ENCODE results near the gene SPTLC2. TPM values are rescaled to one million over a fixed set of nuclear protein-coding genes. Genes with fewer than 3 reads are reported as not detected.

SPTLC2 gene
- total and polyA plus RNA-seq, 5 donors = 4.8 to 15.8 (median 11.8) TPM

DNA sequence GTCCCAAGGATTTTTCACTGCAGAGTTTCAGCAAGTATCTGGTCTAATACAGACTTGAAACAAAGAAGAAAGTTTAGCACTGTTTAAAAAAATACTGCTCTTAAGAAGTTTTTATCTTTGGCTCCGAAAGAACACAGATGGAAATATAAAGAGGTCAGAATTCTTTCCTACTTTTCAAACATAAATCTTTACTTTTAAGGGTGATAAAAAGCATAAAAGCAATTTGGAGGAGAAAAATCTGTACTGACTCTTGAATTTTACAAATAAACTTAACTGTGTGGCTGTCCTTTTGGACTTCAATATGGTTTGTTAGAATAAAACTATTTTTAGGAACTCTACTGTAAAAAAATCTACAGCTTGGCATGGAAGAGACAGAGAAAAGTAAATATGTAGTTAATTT lies 90.2 kb downstream of the SPTLC2 start:
- intact Hi-C loops (cut with DNase I) = no loop called here
- Histone ChIP-seq H3K9me3 (ENCODE audit: control insufficient read depth, low read length) (no peaks in the 10 kb centered on the region), H3K27me3 (ENCODE audit: control insufficient read depth, insufficient read depth) (no peaks in the 10 kb centered on the region), H3K4me3 (ENCODE audit: low read length) (no peak overlapping the region), H3K27ac (ENCODE audit: low read length) (no peak overlapping the region), H3K4me1 (ENCODE audit: control insufficient read depth, insufficient read depth, low read length) (no peaks in the 10 kb centered on the region)
- DNase-seq (no peak), ATAC-seq (no peak)
- WGBS = 55% methylated on average over 1 of the region's 1 CpG

DNA sequence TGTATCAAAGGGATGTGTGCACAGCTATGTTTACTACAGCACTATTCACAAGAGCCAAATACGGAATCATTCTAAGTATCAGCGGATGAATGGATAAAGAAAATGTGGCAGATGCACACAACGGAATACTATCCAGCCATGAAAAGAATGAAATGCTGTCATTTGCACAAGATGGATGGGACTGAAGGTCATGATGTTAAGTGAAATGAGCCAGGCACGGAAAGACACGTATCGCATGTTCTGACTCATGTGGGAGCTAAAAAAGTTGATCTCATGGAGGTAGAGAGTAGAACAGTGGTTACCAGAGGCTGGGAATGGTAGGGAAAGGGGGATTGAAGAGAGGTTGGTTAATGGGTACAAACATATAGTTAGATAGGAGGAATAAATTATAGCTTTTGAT lies 91.9 kb downstream of the SPTLC2 start:
- no peak for ATAC-seq
- H3K9me3 ChIP-seq (ENCODE audit: control insufficient read depth, low read length) = no peaks in the 10 kb centered on the region
- no peaks in the 10 kb centered on the region for H3K4me1 ChIP-seq (ENCODE audit: control insufficient read depth, insufficient read depth, low read length)
- no peak overlapping the region for H3K4me3 ChIP-seq (ENCODE audit: low read length)
- WGBS = 97% methylated on average over 6 of the region's 6 CpGs
- no peaks in the 10 kb centered on the region for H3K27me3 ChIP-seq (ENCODE audit: control insufficient read depth, insufficient read depth)
- intact Hi-C loops (cut with DNase I) = no loop called here
- no peak overlapping the region for H3K27ac ChIP-seq (ENCODE audit: low read length)
- no peak for DNase-seq

DNA sequence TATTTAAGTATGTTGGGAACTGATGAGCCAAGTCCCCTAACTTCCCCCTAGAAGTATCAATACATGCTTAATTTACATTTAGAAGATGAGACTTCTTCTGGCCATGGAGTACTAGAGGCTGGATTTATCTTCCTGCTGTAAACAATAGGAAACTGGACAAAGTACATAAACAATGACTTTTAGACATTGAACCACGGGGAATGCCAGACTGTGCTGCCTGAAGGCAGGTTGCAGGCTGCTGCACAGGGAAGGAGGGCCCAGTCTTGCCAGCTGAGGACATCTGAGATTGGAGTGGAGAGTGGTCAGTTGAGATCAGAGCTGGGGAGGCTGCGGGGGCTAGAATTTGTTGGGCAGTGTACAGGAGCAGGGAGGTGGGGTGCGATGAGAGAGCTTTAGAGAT lies 93.3 kb downstream of the SPTLC2 start:
- intact Hi-C loops (cut with DNase I) = no loop called here
- ATAC-seq = no peak
- WGBS = 86% methylated on average over 3 of the region's 3 CpGs
- Histone ChIP-seq H3K27me3 (ENCODE audit: control insufficient read depth, insufficient read depth) (no peaks in the 10 kb centered on the region), H3K27ac (ENCODE audit: low read length) (no peak overlapping the region), H3K4me3 (ENCODE audit: low read length) (no peak overlapping the region), H3K9me3 (ENCODE audit: control insufficient read depth, low read length) (no peaks in the 10 kb centered on the region), H3K4me1 (ENCODE audit: control insufficient read depth, insufficient read depth, low read length) (no peaks in the 10 kb centered on the region)
- DNase-seq = no peak

DNA sequence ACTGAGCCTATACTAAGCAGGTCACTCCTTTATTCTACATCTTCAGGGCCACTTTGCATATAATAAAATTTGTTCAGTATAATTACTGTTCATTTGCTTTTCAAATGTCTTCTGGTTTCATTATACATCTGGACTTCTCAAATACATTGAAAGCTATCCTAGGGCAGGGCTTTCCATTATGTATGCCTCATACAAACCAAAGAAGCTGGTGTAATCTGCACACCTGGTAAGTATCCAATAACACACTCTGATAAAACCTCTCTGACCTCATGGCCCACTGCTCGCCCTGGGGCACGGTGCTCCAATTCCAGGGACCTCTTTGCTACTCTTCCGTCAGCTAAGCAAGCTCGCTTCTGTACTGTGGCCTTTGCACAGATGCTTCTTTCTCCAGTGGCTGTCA lies 95.9 kb downstream of the SPTLC2 start:
- 85% methylated on average over 4 of the region's 4 CpGs for WGBS
- Histone ChIP-seq H3K9me3 (ENCODE audit: control insufficient read depth, low read length) (no peaks in the 10 kb centered on the region), H3K27me3 (ENCODE audit: control insufficient read depth, insufficient read depth) (no peaks in the 10 kb centered on the region), H3K27ac (ENCODE audit: low read length) (no peak overlapping the region), H3K4me1 (ENCODE audit: control insufficient read depth, insufficient read depth, low read length) (no peaks in the 10 kb centered on the region), H3K4me3 (ENCODE audit: low read length) (no peak overlapping the region)
- DNase-seq (no peak), ATAC-seq (no peak)
- intact Hi-C loops (cut with DNase I) = no loop called here

DNA sequence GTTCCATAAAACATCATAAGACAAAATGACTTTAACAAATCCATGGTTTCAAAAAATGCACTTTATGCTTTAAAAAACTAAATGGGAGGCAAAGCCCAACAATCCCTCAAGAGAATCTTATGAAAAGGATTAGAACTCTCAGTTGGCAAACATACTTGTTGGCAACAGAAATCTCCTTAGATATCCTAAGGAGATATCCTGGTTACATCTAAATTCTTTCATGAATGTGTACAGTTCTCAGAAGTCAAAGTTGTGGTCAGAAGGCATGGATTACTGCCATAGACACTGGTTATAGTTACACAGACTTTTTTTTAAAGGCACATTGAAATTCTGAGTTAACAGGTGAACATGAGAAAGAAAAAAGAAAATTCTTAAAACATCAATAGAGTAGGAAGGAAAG lies 100.3 kb downstream of the SPTLC2 start:
- DNase-seq (no peak), ATAC-seq (no peak)
- no peak overlapping the region for H3K27ac ChIP-seq (ENCODE audit: low read length)
- H3K4me3 ChIP-seq (ENCODE audit: low read length) = no peak overlapping the region
- H3K27me3 ChIP-seq (ENCODE audit: control insufficient read depth, insufficient read depth) = no peaks in the 10 kb centered on the region
- intact Hi-C loops (cut with DNase I) = no loop called here
- H3K9me3 ChIP-seq (ENCODE audit: control insufficient read depth, low read length) = no peaks in the 10 kb centered on the region
- no peaks in the 10 kb centered on the region for H3K4me1 ChIP-seq (ENCODE audit: control insufficient read depth, insufficient read depth, low read length)

DNA sequence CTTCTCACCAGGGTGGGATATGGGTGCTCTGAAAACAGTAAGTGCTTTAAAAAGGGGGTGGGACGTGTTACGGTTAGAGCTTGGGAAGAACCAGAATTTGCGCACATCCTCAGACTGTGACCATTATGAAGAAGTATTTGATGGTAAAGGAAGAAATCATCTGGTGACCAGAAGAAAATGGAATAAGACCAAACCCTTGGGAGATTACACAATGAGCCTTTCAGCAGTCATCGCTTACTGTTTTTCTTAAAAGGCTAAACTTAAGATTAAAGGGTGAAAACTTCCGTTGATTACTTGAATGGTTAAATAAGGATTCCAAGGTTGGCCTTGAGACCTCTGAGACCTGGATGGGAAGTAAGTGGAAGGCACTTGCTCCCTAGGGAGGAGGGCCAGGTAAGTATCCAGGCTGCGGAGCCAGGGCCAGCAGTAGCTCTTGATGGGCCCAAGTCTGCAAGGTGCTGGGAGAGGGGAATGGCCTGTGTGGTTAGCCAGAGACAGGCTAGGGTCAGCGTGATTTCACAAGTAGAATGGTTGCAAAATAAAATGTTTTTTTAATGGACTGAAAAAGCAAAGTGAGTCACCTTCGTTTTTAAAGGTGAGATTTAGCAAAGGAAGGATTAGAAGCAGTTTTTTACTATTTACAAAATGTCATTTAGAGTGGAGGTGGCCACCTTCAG lies 104.8 kb downstream of the SPTLC2 start:
- Histone ChIP-seq H3K4me3 (ENCODE audit: low read length) (no peak overlapping the region), H3K27ac (ENCODE audit: low read length) (no peak overlapping the region), H3K4me1 (ENCODE audit: control insufficient read depth, insufficient read depth, low read length) (no peaks in the 10 kb centered on the region), H3K9me3 (ENCODE audit: control insufficient read depth, low read length) (no peaks in the 10 kb centered on the region), H3K27me3 (ENCODE audit: control insufficient read depth, insufficient read depth) (no peaks in the 10 kb centered on the region)
- DNase-seq = no peak
- ATAC-seq = no peak
- WGBS = 91% methylated on average over 8 of the region's 8 CpGs
- intact Hi-C loops (cut with DNase I) = no loop called here

DNA sequence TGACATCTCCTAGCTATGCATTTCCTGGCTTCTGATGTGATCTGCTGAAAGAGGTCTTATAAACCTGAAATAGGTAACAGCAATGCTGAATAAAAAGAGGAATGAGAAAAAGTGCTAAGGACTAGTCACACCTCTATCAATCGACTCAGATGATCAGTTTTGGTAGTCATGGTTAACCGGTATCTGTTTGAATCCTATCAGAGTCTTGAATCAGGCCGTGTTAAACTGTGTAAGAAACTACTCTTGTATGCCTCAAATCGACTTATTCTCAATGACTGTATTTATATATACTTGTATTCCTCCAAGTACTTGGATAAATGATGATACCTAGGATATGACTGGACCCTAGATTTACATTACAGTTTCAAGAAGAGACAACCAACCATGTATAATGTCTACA lies 107.1 kb downstream of the SPTLC2 start:
- no peaks in the 10 kb centered on the region for H3K4me1 ChIP-seq (ENCODE audit: control insufficient read depth, insufficient read depth, low read length)
- H3K27ac ChIP-seq (ENCODE audit: low read length) = no peak overlapping the region
- no peaks in the 10 kb centered on the region for H3K9me3 ChIP-seq (ENCODE audit: control insufficient read depth, low read length)
- no peak for DNase-seq
- H3K27me3 ChIP-seq (ENCODE audit: control insufficient read depth, insufficient read depth) = no peaks in the 10 kb centered on the region
- 97% methylated on average over 4 of the region's 4 CpGs for WGBS
- intact Hi-C loops (cut with DNase I) = no loop called here
- no peak overlapping the region for H3K4me3 ChIP-seq (ENCODE audit: low read length)
- no peak for ATAC-seq

DNA sequence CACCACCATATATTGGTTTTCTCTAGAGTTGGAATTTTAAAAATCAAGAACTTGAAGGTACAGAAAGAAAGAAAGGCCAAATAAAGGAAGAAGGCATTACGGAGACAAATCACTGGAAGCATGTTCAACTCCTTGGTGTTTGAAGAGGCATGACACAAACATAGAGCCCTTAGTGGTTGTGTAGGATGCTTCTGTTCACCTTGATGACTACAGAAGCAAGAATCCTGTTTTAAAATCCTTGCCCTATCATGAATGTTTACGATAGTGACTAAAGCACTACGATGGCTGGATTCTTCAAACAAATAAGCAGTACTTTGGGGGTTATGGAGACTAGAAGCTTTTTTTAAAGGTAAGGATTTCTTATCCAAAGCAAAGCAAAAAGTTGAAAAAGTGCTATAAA lies 107.6 kb downstream of the SPTLC2 start:
- ATAC-seq = no peak
- 95% methylated on average over 3 of the region's 3 CpGs for WGBS
- H3K27me3 ChIP-seq (ENCODE audit: control insufficient read depth, insufficient read depth) = no peaks in the 10 kb centered on the region
- H3K4me1 ChIP-seq (ENCODE audit: control insufficient read depth, insufficient read depth, low read length) = no peaks in the 10 kb centered on the region
- H3K4me3 ChIP-seq (ENCODE audit: low read length) = no peak overlapping the region
- H3K9me3 ChIP-seq (ENCODE audit: control insufficient read depth, low read length) = no peaks in the 10 kb centered on the region
- intact Hi-C loops (cut with DNase I) = no loop called here
- DNase-seq = no peak
- H3K27ac ChIP-seq (ENCODE audit: low read length) = no peak overlapping the region

DNA sequence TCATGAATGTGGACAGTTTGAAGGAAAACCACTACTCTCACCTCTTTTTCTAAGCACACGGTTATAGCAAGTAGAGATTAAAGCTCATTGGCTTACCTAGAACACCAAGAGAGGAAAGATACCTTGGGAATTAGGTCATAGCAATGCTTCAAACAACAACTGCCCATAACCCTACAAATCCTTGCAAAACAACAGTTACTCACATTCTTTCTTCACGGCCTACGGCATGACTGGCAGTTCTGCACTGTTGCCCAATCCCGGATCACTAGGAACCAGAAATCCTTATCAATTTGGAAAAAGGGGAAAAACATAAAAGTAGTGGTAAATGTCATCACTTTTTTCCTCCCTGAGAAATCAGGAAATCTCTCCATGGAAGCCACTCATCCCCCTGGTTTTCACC lies 108.2 kb downstream of the SPTLC2 start:
- H3K4me3 ChIP-seq (ENCODE audit: low read length) = no peak overlapping the region
- no peaks in the 10 kb centered on the region for H3K4me1 ChIP-seq (ENCODE audit: control insufficient read depth, insufficient read depth, low read length)
- H3K9me3 ChIP-seq (ENCODE audit: control insufficient read depth, low read length) = no peaks in the 10 kb centered on the region
- WGBS = 86% methylated on average over 4 of the region's 4 CpGs
- intact Hi-C loops (cut with DNase I) = no loop called here
- ATAC-seq (no peak), DNase-seq (no peak)
- H3K27ac ChIP-seq (ENCODE audit: low read length) = no peak overlapping the region
- no peaks in the 10 kb centered on the region for H3K27me3 ChIP-seq (ENCODE audit: control insufficient read depth, insufficient read depth)

DNA sequence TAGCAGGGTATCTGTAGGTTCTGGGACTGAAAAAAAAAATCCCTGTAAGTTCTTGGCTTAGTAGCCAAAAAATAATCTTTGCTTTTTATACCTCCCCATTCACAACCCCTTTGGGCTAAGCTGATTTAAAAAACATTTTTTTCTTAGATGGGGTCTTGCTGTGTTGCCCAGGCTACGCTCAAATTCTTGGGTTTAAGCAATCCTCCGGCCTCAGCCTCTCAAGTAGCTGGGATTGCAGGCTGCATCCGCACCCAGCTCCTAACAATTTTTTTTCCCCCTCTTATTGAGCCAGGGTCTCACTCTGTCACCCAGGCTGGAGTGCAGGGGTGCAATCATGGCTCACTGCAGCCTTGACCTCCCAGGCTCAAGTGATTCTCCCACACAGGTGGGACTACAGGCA lies 108.7 kb downstream of the SPTLC2 start:
- ATAC-seq = no peak
- intact Hi-C loops (cut with DNase I) = no loop called here

DNA sequence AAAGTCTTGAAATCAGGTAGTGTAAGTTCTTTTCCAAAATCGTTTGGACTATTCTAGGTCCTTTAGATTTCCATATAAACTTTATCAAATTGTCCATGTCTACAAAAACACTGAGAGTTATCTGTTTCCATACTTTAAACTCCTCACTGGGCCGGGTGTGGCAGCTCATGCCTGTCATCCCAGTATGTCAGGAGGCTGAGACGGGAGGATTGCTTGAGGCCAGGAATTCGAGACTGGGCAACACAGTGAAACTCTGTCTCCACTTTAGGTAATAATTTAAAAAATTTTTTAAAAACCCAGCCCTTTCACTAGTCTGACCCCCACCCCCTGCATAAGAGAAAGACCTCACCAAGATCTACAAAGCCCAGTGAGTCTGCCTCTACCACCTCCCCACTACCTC lies 111.4 kb downstream of the SPTLC2 start:
- Histone ChIP-seq H3K27ac (ENCODE audit: low read length) (no peak overlapping the region), H3K4me3 (ENCODE audit: low read length) (no peak overlapping the region), H3K4me1 (ENCODE audit: control insufficient read depth, insufficient read depth, low read length) (no peaks in the 10 kb centered on the region), H3K9me3 (ENCODE audit: control insufficient read depth, low read length) (no peaks in the 10 kb centered on the region), H3K27me3 (ENCODE audit: control insufficient read depth, insufficient read depth) (no peaks in the 10 kb centered on the region)
- WGBS = 71% methylated on average over 4 of the region's 4 CpGs
- no peak for ATAC-seq
- intact Hi-C loops (cut with DNase I) = no loop called here
- no peak for DNase-seq

More for the DNA sequence above, 108.7 kb downstream of the SPTLC2 start:
- no peaks in the 10 kb centered on the region for H3K27me3 ChIP-seq (ENCODE audit: control insufficient read depth, insufficient read depth)
- no peak overlapping the region for H3K27ac ChIP-seq (ENCODE audit: low read length)
- no peak for DNase-seq
- H3K9me3 ChIP-seq (ENCODE audit: control insufficient read depth, low read length) = no peaks in the 10 kb centered on the region
- no peak overlapping the region for H3K4me3 ChIP-seq (ENCODE audit: low read length)
- WGBS = 96% methylated on average over 3 of the region's 3 CpGs
- H3K4me1 ChIP-seq (ENCODE audit: control insufficient read depth, insufficient read depth, low read length) = no peaks in the 10 kb centered on the region

DNA sequence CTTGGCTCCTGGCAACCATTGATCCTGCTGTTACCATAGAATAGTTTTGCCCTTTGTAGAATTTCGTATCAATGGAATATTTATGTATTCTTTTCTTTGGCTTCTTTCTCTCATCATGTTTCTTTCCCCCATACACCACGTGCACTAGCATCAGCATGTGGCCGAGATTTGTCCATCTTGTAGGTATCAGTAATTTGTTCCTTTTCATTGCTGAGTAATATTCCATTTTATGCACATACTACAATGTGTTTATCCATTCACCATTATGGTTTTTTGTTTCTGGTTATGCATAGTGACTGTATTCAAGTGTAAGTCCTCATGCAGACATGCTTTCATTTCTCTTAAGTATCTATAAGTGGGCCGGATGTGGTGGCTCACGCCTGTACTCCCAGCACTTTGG lies 113.3 kb downstream of the SPTLC2 start:
- 97% methylated on average over 5 of the region's 5 CpGs for WGBS
- H3K9me3 ChIP-seq (ENCODE audit: control insufficient read depth, low read length) = no peaks in the 10 kb centered on the region
- ATAC-seq (no peak), DNase-seq (no peak)
- H3K4me3 ChIP-seq (ENCODE audit: low read length) = no peak overlapping the region
- H3K27ac ChIP-seq (ENCODE audit: low read length) = no peak overlapping the region
- no peaks in the 10 kb centered on the region for H3K4me1 ChIP-seq (ENCODE audit: control insufficient read depth, insufficient read depth, low read length)
- no peaks in the 10 kb centered on the region for H3K27me3 ChIP-seq (ENCODE audit: control insufficient read depth, insufficient read depth)
- intact Hi-C loops (cut with DNase I) = no loop called here
